ENCODE results near the gene CHCHD5. TPM values are rescaled to one million over a fixed set of nuclear protein-coding genes. Genes with fewer than 3 reads are reported as not detected.

Gene CHCHD5
- polyA plus RNA-seq, 2 donors = 26.7 to 37.3 TPM

DNA sequence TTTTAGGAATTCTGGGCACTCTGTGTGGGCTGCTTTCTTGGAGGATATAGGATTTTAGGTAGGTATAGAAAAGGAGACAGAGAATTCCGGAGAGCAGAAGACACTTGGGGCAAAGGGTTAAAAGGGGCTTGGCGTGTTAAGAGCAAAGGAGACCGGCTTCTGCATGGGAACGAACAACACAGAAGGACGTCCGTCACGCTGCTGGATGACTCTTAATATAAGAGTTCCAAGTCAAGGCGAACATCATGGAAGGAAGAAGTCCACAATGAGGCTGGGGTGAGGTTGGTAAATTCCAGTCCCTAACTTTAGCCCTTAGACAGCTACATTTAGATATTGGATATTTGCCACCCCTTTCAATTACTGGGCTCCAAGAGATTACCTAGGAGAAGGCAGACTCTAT lies 45.4 kb downstream of the CHCHD5 start:
- H3K27me3 ChIP-seq (ENCODE audit: control insufficient read depth in 1 of 2, insufficient read depth in 2 of 2, low read length in 2 of 2) = no peaks in the 10 kb centered on the region
- H3K4me3 ChIP-seq (ENCODE audit: low read depth in 1 of 2, low read length in 2 of 2) = no peak overlapping the region
- H3K9me3 ChIP-seq (ENCODE audit: control insufficient read depth in 2 of 2, insufficient read depth in 1 of 2, low read depth in 1 of 2, low read length in 1 of 2) = no peaks in the 10 kb centered on the region
- peaks cover 0 to 5% of the 10 kb centered on the region in 2 donors for H3K4me1 ChIP-seq (ENCODE audit: control insufficient read depth in 2 of 2, insufficient read depth in 2 of 2, low read length in 1 of 2)
- 88 to 89% methylated on average over 8 of the region's 8 CpGs for WGBS, 2 donors
- no peak overlapping the region for H3K27ac ChIP-seq (ENCODE audit: low read depth in 2 of 2, low read length in 1 of 2)
- no peaks in the 10 kb centered on the region for H3K36me3 ChIP-seq (ENCODE audit: control insufficient read depth in 2 of 2, insufficient read depth in 2 of 2, low read length in 1 of 2)

DNA sequence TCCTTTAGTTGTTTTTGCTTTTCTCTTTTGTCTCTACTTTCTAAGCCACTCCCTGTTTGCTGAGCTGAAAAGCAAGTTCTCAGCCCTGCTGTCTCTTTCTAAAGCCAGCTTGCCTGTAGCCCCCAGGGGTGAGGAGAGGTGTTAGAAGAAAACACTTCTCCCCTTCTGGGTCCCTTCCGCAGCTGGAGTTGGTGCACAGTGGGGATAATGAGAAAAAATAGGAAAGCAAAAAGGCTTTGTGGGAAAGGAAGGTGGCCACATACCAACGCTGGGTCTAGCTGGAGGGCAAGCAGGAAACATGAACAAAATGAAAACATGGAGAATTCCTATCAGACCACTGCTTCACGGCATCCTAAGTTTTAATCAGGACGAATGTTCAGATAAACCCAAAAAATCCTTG lies 45.9 kb downstream of the CHCHD5 start:
- Histone ChIP-seq H3K27ac (ENCODE audit: low read depth in 2 of 2, low read length in 1 of 2) (no peak overlapping the region), H3K27me3 (ENCODE audit: control insufficient read depth in 1 of 2, insufficient read depth in 2 of 2, low read length in 2 of 2) (no peaks in the 10 kb centered on the region), H3K4me3 (ENCODE audit: low read depth in 1 of 2, low read length in 2 of 2) (no peak overlapping the region), H3K4me1 (ENCODE audit: control insufficient read depth in 2 of 2, insufficient read depth in 2 of 2, low read length in 1 of 2) (peaks cover 0 to 5% of the 10 kb centered on the region in 2 donors), H3K36me3 (ENCODE audit: control insufficient read depth in 2 of 2, insufficient read depth in 2 of 2, low read length in 1 of 2) (no peaks in the 10 kb centered on the region), H3K9me3 (ENCODE audit: control insufficient read depth in 2 of 2, insufficient read depth in 1 of 2, low read depth in 1 of 2, low read length in 1 of 2) (no peaks in the 10 kb centered on the region)
- WGBS, 2 donors = 60 to 65% methylated on average over 4 of the region's 4 CpGs

DNA sequence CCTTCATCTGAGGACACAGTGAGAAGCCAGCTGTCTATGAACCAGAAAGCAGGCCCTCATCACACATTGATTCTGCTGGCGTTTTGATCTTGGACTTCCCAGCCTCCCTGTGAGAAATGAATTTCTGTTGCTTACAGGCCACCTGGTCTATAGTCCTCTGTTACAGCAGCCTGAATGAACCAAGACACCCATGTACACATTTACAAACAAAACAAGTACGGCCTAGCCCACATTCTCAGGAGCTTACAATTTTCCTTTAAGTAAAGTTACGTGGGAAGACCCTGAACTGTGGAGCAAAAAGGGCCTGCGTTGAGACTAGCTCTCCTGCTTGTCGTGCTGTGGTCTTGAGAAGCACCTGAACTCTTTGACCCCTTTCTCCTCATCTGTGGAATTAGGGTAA lies 49.3 kb downstream of the CHCHD5 start:
- 81 to 96% methylated on average over 5 of the region's 5 CpGs for WGBS, 2 donors

DNA sequence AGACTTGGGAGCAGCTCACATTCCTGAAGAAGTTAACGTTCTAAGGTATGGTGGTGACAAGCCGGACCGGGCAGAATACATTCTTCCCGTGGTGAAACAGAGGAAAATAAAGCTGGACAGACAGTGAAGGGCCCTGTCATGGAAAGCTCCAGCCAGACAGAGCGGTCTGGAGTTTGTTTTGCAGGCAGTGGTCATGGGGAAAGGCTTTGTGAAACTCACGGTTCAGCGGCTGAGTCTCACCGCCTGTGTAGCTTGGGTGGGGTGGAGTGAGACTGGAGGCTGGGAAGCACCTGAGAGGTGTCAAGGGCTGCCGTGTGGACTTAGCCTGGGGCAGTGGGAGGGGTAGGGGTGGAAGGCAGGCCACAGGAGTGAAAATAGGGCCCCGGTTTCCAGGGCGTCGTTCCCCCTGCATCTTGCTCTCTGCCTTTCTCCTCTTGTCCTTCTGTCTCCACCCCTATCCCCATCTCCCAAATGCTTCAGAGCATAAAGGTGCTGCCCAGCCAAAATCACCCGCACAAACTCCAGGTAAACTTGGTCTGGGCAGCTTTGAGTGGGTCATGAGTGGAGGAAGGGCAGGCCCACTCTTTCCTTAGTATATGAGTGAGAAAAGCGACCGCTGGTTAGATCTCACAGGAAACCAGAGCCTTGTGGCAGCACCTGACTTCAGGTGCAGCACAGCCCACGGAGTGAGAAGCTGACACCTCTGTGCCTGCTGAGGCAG lies 49.9 kb downstream of the CHCHD5 start:
- WGBS, 2 donors = 81% methylated on average over 16 of the region's 16 CpGs
- H3K4me3 ChIP-seq (ENCODE audit: low read depth in 1 of 2, low read length in 2 of 2) = no peak overlapping the region
- H3K27me3 ChIP-seq (ENCODE audit: control insufficient read depth in 1 of 2, insufficient read depth in 2 of 2, low read length in 2 of 2) = no peaks in the 10 kb centered on the region
- no peak overlapping the region for H3K27ac ChIP-seq (ENCODE audit: low read depth in 2 of 2, low read length in 1 of 2)
- H3K9me3 ChIP-seq (ENCODE audit: control insufficient read depth in 2 of 2, insufficient read depth in 1 of 2, low read depth in 1 of 2, low read length in 1 of 2) = no peaks in the 10 kb centered on the region
- no peaks in the 10 kb centered on the region for H3K36me3 ChIP-seq (ENCODE audit: control insufficient read depth in 2 of 2, insufficient read depth in 2 of 2, low read length in 1 of 2)
- H3K4me1 ChIP-seq (ENCODE audit: control insufficient read depth in 2 of 2, insufficient read depth in 2 of 2, low read length in 1 of 2) = no peaks in the 10 kb centered on the region

More for the DNA sequence above, 49.3 kb downstream of the CHCHD5 start:
- H3K27ac ChIP-seq (ENCODE audit: low read depth in 2 of 2, low read length in 1 of 2) = no peak overlapping the region
- no peaks in the 10 kb centered on the region for H3K36me3 ChIP-seq (ENCODE audit: control insufficient read depth in 2 of 2, insufficient read depth in 2 of 2, low read length in 1 of 2)
- no peaks in the 10 kb centered on the region for H3K27me3 ChIP-seq (ENCODE audit: control insufficient read depth in 1 of 2, insufficient read depth in 2 of 2, low read length in 2 of 2)
- no peaks in the 10 kb centered on the region for H3K9me3 ChIP-seq (ENCODE audit: control insufficient read depth in 2 of 2, insufficient read depth in 1 of 2, low read depth in 1 of 2, low read length in 1 of 2)
- no peaks in the 10 kb centered on the region for H3K4me1 ChIP-seq (ENCODE audit: control insufficient read depth in 2 of 2, insufficient read depth in 2 of 2, low read length in 1 of 2)
- H3K4me3 ChIP-seq (ENCODE audit: low read depth in 1 of 2, low read length in 2 of 2) = no peak overlapping the region

DNA sequence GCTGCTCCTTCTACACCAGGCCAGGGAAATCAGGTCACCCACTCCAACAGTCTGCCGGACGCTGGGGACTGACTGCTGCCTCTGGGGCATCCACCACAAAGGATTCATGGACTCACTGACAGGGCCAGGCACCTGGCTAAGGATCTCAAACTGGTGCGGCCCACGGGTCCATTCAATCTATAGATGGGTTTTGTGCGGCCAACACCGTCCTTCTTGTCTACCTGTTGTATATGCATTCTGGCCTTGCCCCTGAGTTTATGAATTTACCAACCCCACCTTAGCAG lies 50.4 kb downstream of the CHCHD5 start:
- Histone ChIP-seq H3K27ac (ENCODE audit: low read depth in 2 of 2, low read length in 1 of 2) (no peak overlapping the region), H3K27me3 (ENCODE audit: control insufficient read depth in 1 of 2, insufficient read depth in 2 of 2, low read length in 2 of 2) (no peaks in the 10 kb centered on the region), H3K4me1 (ENCODE audit: control insufficient read depth in 2 of 2, insufficient read depth in 2 of 2, low read length in 1 of 2) (no peaks in the 10 kb centered on the region), H3K36me3 (ENCODE audit: control insufficient read depth in 2 of 2, insufficient read depth in 2 of 2, low read length in 1 of 2) (no peaks in the 10 kb centered on the region), H3K9me3 (ENCODE audit: control insufficient read depth in 2 of 2, insufficient read depth in 1 of 2, low read depth in 1 of 2, low read length in 1 of 2) (no peaks in the 10 kb centered on the region), H3K4me3 (ENCODE audit: low read depth in 1 of 2, low read length in 2 of 2) (no peak overlapping the region)
- 93 to 96% methylated on average over 6 of the region's 6 CpGs for WGBS, 2 donors

DNA sequence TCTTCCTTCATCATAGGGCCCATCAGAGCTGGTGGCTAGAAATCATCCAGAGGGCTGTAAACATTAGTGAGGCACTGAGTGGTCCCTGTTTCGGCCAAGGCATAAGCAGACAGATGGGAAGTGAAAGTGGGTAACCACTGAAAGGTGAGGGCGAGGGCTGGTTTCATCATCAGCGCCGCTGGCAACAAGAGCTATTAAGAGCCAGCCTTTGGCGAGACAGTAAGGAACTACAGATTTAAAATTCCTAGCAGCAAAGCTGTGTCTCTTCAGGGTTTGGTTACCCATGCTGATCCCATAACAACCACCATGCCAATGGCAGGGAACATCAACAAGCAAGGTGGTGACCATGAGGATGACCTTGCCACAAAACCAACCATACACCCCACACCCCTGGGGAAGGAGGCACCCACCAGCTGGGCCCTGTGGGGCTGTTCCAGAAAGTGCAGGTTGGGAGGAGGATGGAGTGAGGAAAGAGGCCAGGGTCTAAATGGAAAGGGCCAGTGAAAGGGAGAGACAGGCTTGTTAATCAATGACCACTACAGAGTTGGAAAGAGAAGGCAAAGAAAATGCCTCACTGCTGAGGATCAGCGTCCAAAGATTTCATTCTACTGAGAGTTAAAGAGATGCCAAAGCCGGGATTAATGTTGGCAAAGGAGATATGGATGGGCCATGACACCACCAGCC lies 52.3 kb downstream of the CHCHD5 start:
- H3K36me3 ChIP-seq (ENCODE audit: control insufficient read depth in 2 of 2, insufficient read depth in 2 of 2, low read length in 1 of 2) = no peaks in the 10 kb centered on the region
- 71 to 82% methylated on average over 7 of the region's 7 CpGs for WGBS, 2 donors

DNA sequence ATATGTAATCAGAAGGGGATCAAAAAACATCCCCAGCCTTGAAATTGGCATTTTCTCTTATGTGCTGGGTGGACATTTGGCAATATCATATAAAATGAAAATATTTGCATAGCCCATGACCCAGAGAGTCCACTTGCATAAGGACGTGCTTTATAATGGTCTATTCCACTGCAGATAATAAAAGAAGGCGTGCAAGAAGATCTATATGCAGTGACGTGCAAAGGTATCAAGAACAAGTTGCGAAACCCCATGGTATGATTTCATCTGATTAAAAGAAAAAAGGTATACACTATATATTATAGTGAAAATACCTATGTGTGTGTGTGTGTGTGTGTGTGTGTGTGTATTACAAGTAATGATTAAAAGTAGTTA lies 52.9 kb downstream of the CHCHD5 start:
- no peaks in the 10 kb centered on the region for H3K27me3 ChIP-seq (ENCODE audit: control insufficient read depth in 1 of 2, insufficient read depth in 2 of 2, low read length in 2 of 2)
- no peak overlapping the region for H3K4me3 ChIP-seq (ENCODE audit: low read depth in 1 of 2, low read length in 2 of 2)
- 82 to 86% methylated on average over 4 of the region's 4 CpGs for WGBS, 2 donors
- H3K27ac ChIP-seq (ENCODE audit: low read depth in 2 of 2, low read length in 1 of 2) = no peak overlapping the region
- H3K9me3 ChIP-seq (ENCODE audit: control insufficient read depth in 2 of 2, insufficient read depth in 1 of 2, low read depth in 1 of 2, low read length in 1 of 2) = no peaks in the 10 kb centered on the region
- no peaks in the 10 kb centered on the region for H3K4me1 ChIP-seq (ENCODE audit: control insufficient read depth in 2 of 2, insufficient read depth in 2 of 2, low read length in 1 of 2)
- no peaks in the 10 kb centered on the region for H3K36me3 ChIP-seq (ENCODE audit: control insufficient read depth in 2 of 2, insufficient read depth in 2 of 2, low read length in 1 of 2)

More for the DNA sequence above, 52.3 kb downstream of the CHCHD5 start:
- H3K4me3 ChIP-seq (ENCODE audit: low read depth in 1 of 2, low read length in 2 of 2) = no peak overlapping the region
- no peaks in the 10 kb centered on the region for H3K4me1 ChIP-seq (ENCODE audit: control insufficient read depth in 2 of 2, insufficient read depth in 2 of 2, low read length in 1 of 2)
- H3K27ac ChIP-seq (ENCODE audit: low read depth in 2 of 2, low read length in 1 of 2) = no peak overlapping the region
- no peaks in the 10 kb centered on the region for H3K27me3 ChIP-seq (ENCODE audit: control insufficient read depth in 1 of 2, insufficient read depth in 2 of 2, low read length in 2 of 2)
- no peaks in the 10 kb centered on the region for H3K9me3 ChIP-seq (ENCODE audit: control insufficient read depth in 2 of 2, insufficient read depth in 1 of 2, low read depth in 1 of 2, low read length in 1 of 2)

Other genes with a start within 250 kb of the CHCHD5 start
- gene RGPD8, start 151.0 kb upstream of the CHCHD5 start, polyA plus RNA-seq = 1 to 10 TPM in 1 of 2 donors, under 1 TPM in 1; 0.34 to 1.0 TPM
- gene TTL, start 102.5 kb upstream of the CHCHD5 start, polyA plus RNA-seq = 1 to 10 TPM; 7.1 to 7.2 TPM
- gene POLR1B, start 42.1 kb upstream of the CHCHD5 start, polyA plus RNA-seq = 1 to 10 TPM; 5.7 to 7.5 TPM
- 10 to 100 TPM; 10.1 to 10.4 TPM for gene SLC20A1, start 61.3 kb downstream of the CHCHD5 start, polyA plus RNA-seq
- not detected for gene NT5DC4, start 136.4 kb downstream of the CHCHD5 start, polyA plus RNA-seq
- 1 to 10 TPM; 1.6 to 3.5 TPM for gene CKAP2L, start 180.0 kb downstream of the CHCHD5 start, polyA plus RNA-seq
- 10 to 100 TPM; 17.4 to 30.0 TPM for gene IL1A, start 199.9 kb downstream of the CHCHD5 start, polyA plus RNA-seq

Data from esophagus (tissue), 2 donors.